AG10803 (cell line): ENCODE results near the gene ZNF148.
A peak's percentile ranks its signal among the peaks of the same experiment; 100 is the strongest.

ENCODE experiments used
- DNase-seq: peaks from one replicate; pipeline ENCODE4 v3.0.0; 2010; ENCODE audit warnings: low read depth
- H3K4me3 ChIP-seq: 2 replicates; pipeline ENCODE4 v1.5.1; 2011; ENCODE audit warnings: mild to moderate bottlenecking, low read length, control low read depth
- CTCF ChIP-seq: conservative IDR thresholded peaks from 2 replicates; pipeline ENCODE4 v1.5.1; 2011; ENCODE audit warnings: mild to moderate bottlenecking, low read length, control low read depth, inconsistent platforms

Gene ZNF148

GRCh38 chr3:125214738-125215137 lies 160.4 kb downstream of the ZNF148 start:
- no peak for TF ChIP-seq CTCF
- H3K4me3 ChIP-seq, result no peak overlapping the region
- peak; percentile 34 for DNase-seq

GRCh38 chr3:125213946-125214542 lies 161.1 kb downstream of the ZNF148 start:
- peak; percentile 83 for DNase-seq

GRCh38 chr3:125213364-125213755 lies 161.8 kb downstream of the ZNF148 start:
- TF ChIP-seq CTCF, result no peak
- H3K4me3 ChIP-seq, result no peak overlapping the region
- DNase-seq, result peak; percentile 29

More at GRCh38 chr3:125213946-125214542, 161.1 kb downstream of the ZNF148 start:
- H3K4me3 ChIP-seq, result no peak overlapping the region
- TF ChIP-seq CTCF, result no peak

- DNase-seq, result no peak
- no peak for TF ChIP-seq CTCF
- H3K4me3 ChIP-seq, result peak within 1 kb of the TSS; percentile 41
Measured at GRCh38 chr3:125212509-125213363, 162.4 kb downstream of the ZNF148 start, which contains the start of gene SLC12A8. Gene SLC12A8, minus strand, starts transcription at chr3:125212748. Its CDS starts 1,399 bp downstream, at chr3:125211349.

GRCh38 chr3:125212091-125212508 lies 163.0 kb downstream of the ZNF148 start:
- no peak for TF ChIP-seq CTCF
- peak overlapping the region; percentile 41 for H3K4me3 ChIP-seq

GRCh38 chr3:125211523-125212090 lies 163.5 kb downstream of the ZNF148 start:
- H3K4me3 ChIP-seq, result no peak overlapping the region
- TF ChIP-seq CTCF, result no peak
- no peak for DNase-seq

More at GRCh38 chr3:125212091-125212508, 163.0 kb downstream of the ZNF148 start:
- DNase-seq, result no peak
